ENCODE data around the gene RAB15.

The RAB15 gene

GRCh38 chr14:64990296-64990695, 18.2 kb upstream of the RAB15 start:
- no peak for DNase-seq

GRCh38 chr14:64987438-64987767, 15.3 kb upstream of the RAB15 start:
- DNase-seq: no peak

- DNase-seq: peak; percentile 98
These were observed 14.7 kb upstream of the RAB15 start, which contains the start of gene FNTB for GRCh38 chr14:64986648-64987437. TSS of gene FNTB (plus strand) at chr14:64986895. CDS start at chr14:64986954, 59 bp downstream.

- DNase-seq: peak; percentile 48 to 70
These were observed 11.5 kb upstream of the RAB15 start for GRCh38 chr14:64983439-64984310.

GRCh38 chr14:64979336-64980074, 7.4 kb upstream of the RAB15 start:
- DNase-seq: no peak

GRCh38 chr14:64974563-64974962, 2.4 kb upstream of the RAB15 start:
- no peak for DNase-seq

- DNase-seq: no peak
These were observed 1.7 kb upstream of the RAB15 start for GRCh38 chr14:64973826-64974225.

GRCh38 chr14:64973026-64973442, 898 bp upstream of the RAB15 start:
- DNase-seq: no peak

- no peak for DNase-seq
These were observed 619 bp downstream of the RAB15 start for GRCh38 chr14:64971491-64971942.

- no peak for DNase-seq
These were observed 1.2 kb downstream of the RAB15 start for GRCh38 chr14:64970776-64971477.

- no peak for DNase-seq
These were observed 2.1 kb downstream of the RAB15 start for GRCh38 chr14:64970041-64970440.

GRCh38 chr14:64968651-64969050, 3.5 kb downstream of the RAB15 start:
- DNase-seq: no peak

- DNase-seq: no peak
These were observed 4.0 kb downstream of the RAB15 start for GRCh38 chr14:64968167-64968566.

GRCh38 chr14:64966976-64967375, 5.2 kb downstream of the RAB15 start:
- no peak for DNase-seq

GRCh38 chr14:64965356-64966000, 6.7 kb downstream of the RAB15 start:
- DNase-seq: no peak

GRCh38 chr14:64963611-64964010, 8.5 kb downstream of the RAB15 start:
- DNase-seq: no peak

GRCh38 chr14:64960762-64961276, 11.3 kb downstream of the RAB15 start:
- no peak for DNase-seq

- DNase-seq: no peak
These were observed 13.4 kb downstream of the RAB15 start for GRCh38 chr14:64958743-64959142.

- no peak for DNase-seq
These were observed 13.9 kb downstream of the RAB15 start for GRCh38 chr14:64958201-64958600.

- DNase-seq: no peak
These were observed 15.3 kb downstream of the RAB15 start for GRCh38 chr14:64956697-64957406.

GRCh38 chr14:64955297-64955696, 16.8 kb downstream of the RAB15 start:
- no peak for DNase-seq

Data from inflammatory macrophage (primary cell).